SK-N-SH (cell line): Measurements from ENCODE around the gene XYLT2. TPM values are rescaled to one million over a fixed set of nuclear protein-coding genes. Genes with fewer than 3 reads are reported as not detected.

Experiments
- CTCF ChIA-PET: fragments of 300-600, 350-600 bp; formaldehyde crosslinking; extraction: SDS; loops from one replicate; lab custom pipeline; 2021; lab: Yijun Ruan, JAX
- POLR2A ChIA-PET: fragments of 350-600 bp; sonication (Branson Sonifier 250); formaldehyde crosslinking; extraction: SDS; loops from one replicate; lab custom pipeline; 2020; ENCODE audit warnings: antibody characterized with exemption, inconsistent platforms; lab: Yijun Ruan, JAX
- DNase-seq: peaks from one replicate; pipeline ENCODE4 v3.0.0; 2012
- H2AFZ ChIP-seq: fragments of 200-600 bp; sonication (generic); 2 replicates; pipeline ENCODE4 v1.8.1; 2016; ENCODE audit warnings: antibody characterized with exemption, mild to moderate bottlenecking, low read depth
- H3F3A ChIP-seq: fragments of 200-600 bp; sonication (generic); replicated peaks from 2 replicates; pipeline ENCODE3; 2016; ENCODE audit warnings: antibody characterized with exemption, mild to moderate bottlenecking; ENCODE audit not compliant: insufficient read depth
- H3K27ac ChIP-seq, 2 experiments: fragments of 200-500 bp in 1 of 2; fragments of 200-600 bp in 1 of 2; sonication (Bioruptor generic) in 1 of 2; sonication (generic), shearing (Covaris generic) in 1 of 2; 2 replicates each; pipeline versions ENCODE4 v1.5.1 to v1.6.1; 2014 to 2016; ENCODE audit warnings: low read depth in 2 of 2, inconsistent platforms in 1 of 2, low read length in 1 of 2, mild to moderate bottlenecking in 1 of 2, mixed read lengths in 1 of 2
- H3K27me3 ChIP-seq: fragments of 200-600 bp; sonication (generic), shearing (Covaris generic); 2 replicates; pipeline ENCODE4 v1.6.1; 2016; ENCODE audit warnings: mixed run types; ENCODE audit not compliant: insufficient read depth
- H3K36me3 ChIP-seq, 2 experiments: fragments of 200-500 bp in 1 of 2; fragments of 200-600 bp in 1 of 2; sonication (Bioruptor generic) in 1 of 2; sonication (generic) in 1 of 2; replicated peaks in 1 of 2; 2 replicates each; pipeline versions ENCODE3 to v1.5.1; 2014 to 2016; ENCODE audit warnings: low read length in 1 of 2, mild to moderate bottlenecking in 1 of 2; ENCODE audit not compliant: insufficient read depth in 2 of 2, control insufficient read depth in 1 of 2
- H3K4me1 ChIP-seq, 2 experiments: fragments of 200-500 bp in 1 of 2; fragments of 200-600 bp in 1 of 2; sonication (Bioruptor generic) in 1 of 2; sonication (generic), shearing (Covaris generic) in 1 of 2; 2 replicates each; pipeline versions ENCODE4 v1.5.1 to v1.6.1; 2014 to 2016; ENCODE audit warnings: low read depth in 1 of 2, low read length in 1 of 2, mixed run types in 1 of 2; ENCODE audit not compliant: insufficient read depth in 2 of 2, control insufficient read depth in 1 of 2
- H3K4me2 ChIP-seq: fragments of 200-600 bp; sonication (generic), shearing (Covaris generic); 2 replicates; pipeline ENCODE4 v1.6.1; 2017; ENCODE audit warnings: mixed run types
- H3K4me3 ChIP-seq, 2 experiments: fragments of 200-500 bp in 1 of 2; fragments of 200-600 bp in 1 of 2; sonication (Bioruptor generic) in 1 of 2; sonication (generic), shearing (Covaris generic) in 1 of 2; 2 replicates each; pipeline versions ENCODE4 v1.5.1 to v1.8.1; 2014 to 2016; ENCODE audit warnings: low read depth in 2 of 2, inconsistent platforms in 1 of 2, low read length in 1 of 2, mild to moderate bottlenecking in 1 of 2, mixed read lengths in 1 of 2, moderate library complexity in 1 of 2
- H3K79me2 ChIP-seq: fragments of 200-600 bp; sonication (generic); 2 replicates; pipeline ENCODE4 v1.8.1; 2017; ENCODE audit warnings: mild to moderate bottlenecking; ENCODE audit not compliant: insufficient read depth
- H3K9ac ChIP-seq: fragments of 200-600 bp; sonication (generic); 2 replicates; pipeline ENCODE4 v1.6.1; 2017; ENCODE audit warnings: mixed run types
- H3K9me2 ChIP-seq: fragments of 200-600 bp; sonication (generic); 2 replicates; pipeline ENCODE4 v1.6.1; 2017; ENCODE audit warnings: mixed run types
- H3K9me3 ChIP-seq: fragments of 200-600 bp; sonication (generic); 2 replicates; pipeline ENCODE4 v1.6.1; 2017; ENCODE audit warnings: mixed run types, mild to moderate bottlenecking, moderate library complexity
- H4K20me1 ChIP-seq: fragments of 200-600 bp; sonication (generic); 2 replicates; pipeline ENCODE4 v1.6.1; 2017; ENCODE audit warnings: mild to moderate bottlenecking, mixed run types; ENCODE audit not compliant: insufficient read depth
- ELF1 ChIP-seq: IDR thresholded peaks from 2 replicates; pipeline ENCODE4 v1.4.0; 2012
- EP300 ChIP-seq, 2 experiments: IDR thresholded peaks; 2 replicates each; pipeline versions ENCODE4 v1.4.0 to v1.6.1; 2012; ENCODE audit warnings: borderline replicate concordance in 1 of 2, low read depth in 1 of 2, low read length in 1 of 2
- EZH2phosphoT487 ChIP-seq: fragments of 200-600 bp; sonication (generic); IDR thresholded peaks from 2 replicates; pipeline ENCODE4 v1.6.1; 2017; ENCODE audit warnings: low read depth, mixed run types, mild to moderate bottlenecking, antibody characterized with exemption, moderate library complexity, borderline replicate concordance
- FOSL2 ChIP-seq: IDR thresholded peaks from 2 replicates; pipeline ENCODE4 v1.4.0; 2012; ENCODE audit warnings: low read depth, mild to moderate bottlenecking, moderate library complexity, borderline replicate concordance
- FOXM1 ChIP-seq: IDR thresholded peaks from 2 replicates; pipeline ENCODE4 v1.4.0; 2012; ENCODE audit warnings: low read depth, mild to moderate bottlenecking
- GABPA ChIP-seq: IDR thresholded peaks from 2 replicates; pipeline ENCODE4 v1.4.0; 2012; ENCODE audit warnings: low read depth, mild to moderate bottlenecking
- GATA2 ChIP-seq: sonication (generic); formaldehyde crosslinking; IDR thresholded peaks from 2 replicates; pipeline ENCODE4 v1.5.0; 2020; ENCODE audit warnings: mild to moderate bottlenecking, missing genetic modification reagents
- JUND ChIP-seq: IDR thresholded peaks from 2 replicates; pipeline ENCODE4 v1.4.0; 2012
- MEF2A ChIP-seq: IDR thresholded peaks from 2 replicates; pipeline ENCODE4 v1.4.0; 2012; ENCODE audit warnings: low read depth, borderline replicate concordance
- MXI1 ChIP-seq: IDR thresholded peaks from 2 replicates; pipeline ENCODE4 v1.6.1; 2012; ENCODE audit warnings: mild to moderate bottlenecking, low read depth, low read length, improper control_type of control experiment
- NRF1 ChIP-seq: IDR thresholded peaks from 2 replicates; pipeline ENCODE4 v1.6.1; 2012; ENCODE audit warnings: low read depth, mild to moderate bottlenecking, low read length
- POLR2AphosphoS5 ChIP-seq: IDR thresholded peaks from 2 replicates; pipeline ENCODE4 v1.6.1; 2012; ENCODE audit warnings: low read depth, low read length
- RCOR1 ChIP-seq: fragments of 150-350 bp; IDR thresholded peaks from 2 replicates; pipeline ENCODE4 v1.6.1; 2017; ENCODE audit warnings: antibody characterized with exemption, low read length
- RFX5 ChIP-seq: IDR thresholded peaks from 2 replicates; pipeline ENCODE4 v1.6.1; 2012; ENCODE audit warnings: mild to moderate bottlenecking, improper control_type of control experiment, low read length
- SMC3 ChIP-seq: IDR thresholded peaks from 2 replicates; pipeline ENCODE4 v1.6.1; 2012; ENCODE audit warnings: low read depth, low read length, improper control_type of control experiment
- TCF12 ChIP-seq: IDR thresholded peaks from 2 replicates; pipeline ENCODE4 v1.4.0; 2012
- TEAD4 ChIP-seq: IDR thresholded peaks from 2 replicates; pipeline ENCODE4 v1.4.0; 2012; ENCODE audit warnings: mild to moderate bottlenecking, borderline replicate concordance; ENCODE audit not compliant: insufficient read depth
- WGBS: methylation state at CpG from one replicate; pipeline ENCODE4 v1.1.6; 2017; ENCODE audit warnings: low lambda C conversion rate; 5-methylcytosine and 5-hydroxymethylcytosine counted together
- polyA plus RNA-seq, 3 experiments: library from polyadenylated mRNA; depleted of rRNA; stranded (reverse); fragments of >200 nt; gene quantifications; 2 replicates each; pipeline ENCODE4 v1.2.3, GENCODE V29; 2012
- TF ChIP-seq, protein P1 (sequence below): IDR thresholded peaks from 2 replicates; pipeline ENCODE4 v1.4.0; 2012; ENCODE audit warnings: low read depth
- TF ChIP-seq, protein P2 (sequence below): fragments of 150-350 bp; IDR thresholded peaks from 2 replicates; pipeline ENCODE4 v1.6.1; 2016; ENCODE audit warnings: mild to moderate bottlenecking, low read depth, low read length
- TF ChIP-seq, protein P3 (sequence below): IDR thresholded peaks from 2 replicates; pipeline ENCODE4 v1.4.0; 2012; ENCODE audit warnings: low read depth, borderline replicate concordance

Gene XYLT2
- polyA plus RNA-seq, 1 of the 3 experiments (the other 2 are of a cell fraction), result 28.4 TPM

DNA sequence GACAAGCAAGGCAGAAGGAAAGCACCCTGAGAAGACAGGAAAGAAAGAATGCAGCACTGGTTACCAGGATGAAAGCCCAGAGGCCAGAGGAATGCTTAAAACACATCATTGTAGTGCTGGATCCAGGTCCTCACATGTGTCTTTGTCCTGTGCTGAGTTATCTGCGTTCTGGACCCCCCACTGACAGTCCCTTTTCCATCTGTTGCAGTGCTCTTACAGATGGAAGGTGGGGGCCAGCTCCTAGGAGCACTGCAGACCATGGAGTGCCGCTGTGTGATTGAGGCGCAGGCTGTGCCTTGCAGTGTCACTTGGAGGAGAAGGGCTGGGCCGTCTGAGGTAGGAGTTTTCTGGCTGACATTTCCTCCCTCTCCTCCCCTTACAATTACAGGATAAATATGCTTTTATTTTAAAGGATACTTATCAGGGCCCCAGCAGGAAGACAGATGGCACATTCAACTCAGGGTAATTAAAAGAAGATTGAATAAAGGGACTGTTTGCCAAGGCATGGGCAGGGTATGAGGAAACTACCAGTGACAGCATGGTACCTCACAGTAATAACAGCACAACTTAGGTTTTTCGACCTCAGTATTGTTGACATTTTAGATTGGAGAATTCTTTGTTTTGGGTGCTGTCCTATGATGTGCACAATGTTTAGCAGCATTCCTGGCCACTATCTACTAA lies 30.1 kb downstream of the XYLT2 start:
- Histone ChIP-seq H3F3A (peaks cover 13% of the 10 kb centered on the region), H3K9me3 (no peaks in the 10 kb centered on the region), H3K27ac (peak overlapping the region in 1 of 2 experiments; percentile 35; a peak in 2 of 4 replicates), H3K36me3 (peaks cover 5 to 27% of the 10 kb centered on the region in 2 experiments), H3K9me2 (no peaks in the 10 kb centered on the region), H4K20me1 (no peaks in the 10 kb centered on the region), H3K79me2 (peaks cover 28% of the 10 kb centered on the region), H3K4me2 (no peak overlapping the region), H3K27me3 (no peaks in the 10 kb centered on the region), H3K4me1 (peaks cover 0 to 27% of the 10 kb centered on the region in 2 experiments; a peak in 2 of 4 replicates), H2AFZ (no peak overlapping the region), H3K4me3 (no peak overlapping the region), H3K9ac (no peak overlapping the region)
- 60% methylated on average over 5 of the region's 5 CpGs for WGBS
- TF ChIP-seq, protein P1, sequence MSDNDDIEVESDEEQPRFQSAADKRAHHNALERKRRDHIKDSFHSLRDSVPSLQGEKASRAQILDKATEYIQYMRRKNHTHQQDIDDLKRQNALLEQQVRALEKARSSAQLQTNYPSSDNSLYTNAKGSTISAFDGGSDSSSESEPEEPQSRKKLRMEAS, result no peak
- TF ChIP-seq SMC3 (no peak), FOXM1 (no peak), FOSL2 (no peak), GATA2 (no peak), RFX5 (no peak), EP300 (IDR thresholded peaks at IDR 0.05; ENCODE audit: borderline replicate concordance in 1 of 2, low read depth in 1 of 2, low read length in 1 of 2) (no peak), JUND (no peak), MEF2A (no peak), MXI1 (peak; percentile 46; the same call in 1 of the 2 replicates), RCOR1 (0 out of 2 replicates have a peak, but pooled peaks have one; percentile 14)
- TF ChIP-seq, protein P2, sequence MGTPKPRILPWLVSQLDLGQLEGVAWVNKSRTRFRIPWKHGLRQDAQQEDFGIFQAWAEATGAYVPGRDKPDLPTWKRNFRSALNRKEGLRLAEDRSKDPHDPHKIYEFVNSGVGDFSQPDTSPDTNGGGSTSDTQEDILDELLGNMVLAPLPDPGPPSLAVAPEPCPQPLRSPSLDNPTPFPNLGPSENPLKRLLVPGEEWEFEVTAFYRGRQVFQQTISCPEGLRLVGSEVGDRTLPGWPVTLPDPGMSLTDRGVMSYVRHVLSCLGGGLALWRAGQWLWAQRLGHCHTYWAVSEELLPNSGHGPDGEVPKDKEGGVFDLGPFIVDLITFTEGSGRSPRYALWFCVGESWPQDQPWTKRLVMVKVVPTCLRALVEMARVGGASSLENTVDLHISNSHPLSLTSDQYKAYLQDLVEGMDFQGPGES, result no peak
- ChIA-PET POLR2A (interaction anchor here (0.9 kb wide), 1 partner anchor 12 kb away, joined by 4 read pairs; no protein-coding TSS in a partner anchor), CTCF (interaction anchor here (0.7 to 8.1 kb wide), 7 partner anchors 11 to 214 kb away, joined by 3 to 51 read pairs (median 3); partner anchors contain the start of gene LRRC59)
- peak; percentile 38 for DNase-seq

DNA sequence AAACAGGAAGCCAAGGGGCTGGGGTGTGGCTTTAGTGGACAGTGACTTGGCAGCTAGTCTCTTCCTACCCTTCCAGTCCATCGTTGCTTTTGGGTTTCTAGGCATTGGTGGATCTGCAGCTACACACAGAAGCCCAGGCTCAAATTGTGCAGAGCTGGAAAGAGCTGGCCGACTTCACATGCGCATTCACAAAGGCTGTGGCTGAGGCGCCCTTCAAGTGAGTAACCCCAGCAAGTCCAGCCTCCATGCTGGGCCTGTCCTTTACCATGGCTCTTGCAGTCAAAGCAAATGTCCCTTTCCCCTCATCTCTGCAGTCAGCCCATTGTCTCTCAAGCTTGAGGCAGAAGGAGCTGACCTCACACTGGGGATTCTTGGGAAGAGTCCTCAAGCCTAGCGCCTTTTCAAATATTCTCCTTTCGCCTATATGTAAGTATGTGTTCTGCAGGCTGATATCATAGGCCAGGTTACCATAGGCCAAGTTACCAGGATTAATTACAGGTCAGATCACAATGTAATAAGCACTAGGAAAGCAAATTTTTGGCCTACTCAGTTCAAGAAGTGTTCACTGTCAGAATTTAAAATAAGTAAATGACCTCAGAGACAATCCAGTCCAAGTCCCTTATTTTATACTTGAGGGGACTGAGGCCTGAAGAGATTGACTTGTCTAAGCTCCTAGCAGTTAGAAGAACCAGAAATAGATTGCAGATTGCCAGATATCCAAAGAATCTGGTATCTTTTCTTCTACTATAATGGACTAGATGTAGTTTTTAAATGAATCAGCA lies 33.6 kb downstream of the XYLT2 start:
- H3K4me2 ChIP-seq, result no peak overlapping the region
- H3K79me2 ChIP-seq, result no peaks in the 10 kb centered on the region; the same call in 1 of the 2 replicates
- peaks cover 35 to 59% of the 10 kb centered on the region in 2 experiments for H3K36me3 ChIP-seq
- H3K9me3 ChIP-seq, result no peaks in the 10 kb centered on the region
- H3K9me2 ChIP-seq, result no peaks in the 10 kb centered on the region
- WGBS, result 94% methylated on average over 6 of the region's 6 CpGs
- H3K9ac ChIP-seq, result no peak overlapping the region
- no peaks in the 10 kb centered on the region for H3K27me3 ChIP-seq
- no peak overlapping the region for H2AFZ ChIP-seq
- POLR2A ChIA-PET, result interaction anchor here (0.9 to 2.7 kb wide), 2 partner anchors 9 to 18 kb away, joined by 3 to 12 read pairs; partner anchors contain the start of gene LRRC59
- H3F3A ChIP-seq, result peaks cover 34% of the 10 kb centered on the region
- H3K4me1 ChIP-seq, result peaks cover 0 to 12% of the 10 kb centered on the region in 2 experiments; a peak in 1 of 4 replicates
- no peak overlapping the region for H3K27ac ChIP-seq
- no peak overlapping the region for H3K4me3 ChIP-seq
- CTCF ChIA-PET, result interaction anchor here (0.9 to 2.5 kb wide), 8 partner anchors 11 to 179 kb away, joined by 3 to 17 read pairs (median 4); partner anchors contain the start of gene LRRC59
- DNase-seq, result no peak
- H4K20me1 ChIP-seq, result no peaks in the 10 kb centered on the region
- TF ChIP-seq EP300 (IDR thresholded peaks at IDR 0.05; ENCODE audit: borderline replicate concordance in 1 of 2, low read depth in 1 of 2, low read length in 1 of 2), result no peak
- TF ChIP-seq NRF1, result no peak
- no peak for TF ChIP-seq EZH2phosphoT487
- TF ChIP-seq, protein P3, sequence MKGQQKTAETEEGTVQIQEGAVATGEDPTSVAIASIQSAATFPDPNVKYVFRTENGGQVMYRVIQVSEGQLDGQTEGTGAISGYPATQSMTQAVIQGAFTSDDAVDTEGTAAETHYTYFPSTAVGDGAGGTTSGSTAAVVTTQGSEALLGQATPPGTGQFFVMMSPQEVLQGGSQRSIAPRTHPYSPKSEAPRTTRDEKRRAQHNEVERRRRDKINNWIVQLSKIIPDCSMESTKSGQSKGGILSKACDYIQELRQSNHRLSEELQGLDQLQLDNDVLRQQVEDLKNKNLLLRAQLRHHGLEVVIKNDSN, result no peak
- TF ChIP-seq FOSL2, result no peak
- TF ChIP-seq GABPA, result no peak
- TF ChIP-seq ELF1, result no peak
- no peak for TF ChIP-seq GATA2
- TF ChIP-seq TCF12, result no peak
- no peak for TF ChIP-seq TEAD4
- TF ChIP-seq POLR2AphosphoS5, result no peak
- no peak for TF ChIP-seq SMC3
- TF ChIP-seq RCOR1, result no peak
